ENCODE results near the gene RANBP3. TPM values are rescaled to one million over a fixed set of nuclear protein-coding genes. Genes with fewer than 3 reads are reported as not detected.
A peak's percentile ranks its signal among the peaks of the same experiment; 100 is the strongest.

The RANBP3 gene
- total RNA-seq, 1 donor from 2014 or later, result 98.5 TPM

- POLR2A ChIA-PET, result interaction anchor here (0.9 kb wide), 1 partner anchor 35 kb away, joined by 3 read pairs; no protein-coding TSS in a partner anchor
- TF ChIP-seq, protein P1, sequence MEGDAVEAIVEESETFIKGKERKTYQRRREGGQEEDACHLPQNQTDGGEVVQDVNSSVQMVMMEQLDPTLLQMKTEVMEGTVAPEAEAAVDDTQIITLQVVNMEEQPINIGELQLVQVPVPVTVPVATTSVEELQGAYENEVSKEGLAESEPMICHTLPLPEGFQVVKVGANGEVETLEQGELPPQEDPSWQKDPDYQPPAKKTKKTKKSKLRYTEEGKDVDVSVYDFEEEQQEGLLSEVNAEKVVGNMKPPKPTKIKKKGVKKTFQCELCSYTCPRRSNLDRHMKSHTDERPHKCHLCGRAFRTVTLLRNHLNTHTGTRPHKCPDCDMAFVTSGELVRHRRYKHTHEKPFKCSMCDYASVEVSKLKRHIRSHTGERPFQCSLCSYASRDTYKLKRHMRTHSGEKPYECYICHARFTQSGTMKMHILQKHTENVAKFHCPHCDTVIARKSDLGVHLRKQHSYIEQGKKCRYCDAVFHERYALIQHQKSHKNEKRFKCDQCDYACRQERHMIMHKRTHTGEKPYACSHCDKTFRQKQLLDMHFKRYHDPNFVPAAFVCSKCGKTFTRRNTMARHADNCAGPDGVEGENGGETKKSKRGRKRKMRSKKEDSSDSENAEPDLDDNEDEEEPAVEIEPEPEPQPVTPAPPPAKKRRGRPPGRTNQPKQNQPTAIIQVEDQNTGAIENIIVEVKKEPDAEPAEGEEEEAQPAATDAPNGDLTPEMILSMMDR (IDR thresholded peaks at IDR 0.05), result no peak
- Mint-ChIP-seq H3K36me3 (ENCODE audit: low read depth) (no peaks in the 10 kb centered on the region), H3K27me3 (peaks cover 3% of the 10 kb centered on the region), H3K27ac (no peak overlapping the region), H3K4me3 (no peak overlapping the region), H3K4me1 (no peaks in the 10 kb centered on the region), H3K9me3 (no peaks in the 10 kb centered on the region)
- DNase-seq (no peak), ATAC-seq (ENCODE audit: low read depth) (no peak)
- intact Hi-C loops (cut with micrococcal nuclease), result loop anchor here (1.0 kb wide), 3 partner anchors 35 to 218 kb away; no protein-coding TSS in a partner anchor
- CTCF ChIA-PET, result interaction anchor here (0.6 to 2.5 kb wide), 12 partner anchors 18 to 218 kb away, joined by 3 to 23 read pairs (median 6); partner anchors contain the start of gene NRTN
Measured at GRCh38 chr19:6022570-6023064, 44.7 kb upstream of the RANBP3 start.

DNA sequence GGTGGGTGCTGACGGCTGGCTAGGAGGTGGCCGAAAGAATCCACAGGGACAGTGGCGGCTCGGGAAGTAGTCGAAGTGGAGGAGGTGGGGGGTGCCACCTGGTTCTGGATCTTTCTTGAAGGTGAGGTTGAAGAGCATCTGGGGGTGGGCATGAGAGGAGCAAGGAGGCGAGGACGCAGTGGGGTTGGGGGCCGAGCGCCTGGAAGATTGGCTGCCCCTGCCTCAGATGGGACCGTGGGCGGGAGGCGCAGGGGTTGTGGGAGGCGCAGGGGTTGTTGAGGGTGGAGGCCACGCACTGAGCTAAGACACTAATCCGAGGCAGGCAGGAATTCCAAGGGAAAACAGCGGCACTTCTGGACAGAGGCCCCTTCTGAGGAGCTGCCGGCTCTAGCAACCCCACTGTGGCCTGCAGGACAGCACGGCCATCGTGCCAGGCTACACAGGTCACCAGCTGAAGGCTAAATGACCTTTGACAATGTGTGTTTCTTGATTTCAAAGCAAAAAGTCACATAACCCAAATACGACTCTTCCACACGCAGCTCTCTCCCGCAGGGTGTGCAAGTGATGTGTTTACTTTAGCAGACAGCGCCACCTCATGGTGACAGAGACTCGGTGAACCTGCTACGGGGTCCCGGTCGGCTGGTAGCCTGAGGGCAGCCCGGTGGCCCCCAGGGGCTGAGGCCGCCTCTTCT lies 44.1 kb upstream of the RANBP3 start:
- no peaks in the 10 kb centered on the region for H3K36me3 Mint-ChIP-seq (ENCODE audit: low read depth)
- intact Hi-C loops (cut with micrococcal nuclease), result loop anchor here (1.0 kb wide), 3 partner anchors 35 to 218 kb away; no protein-coding TSS in a partner anchor
- DNase-seq, result peak; percentile 50
- H3K27me3 Mint-ChIP-seq, result peaks cover 3% of the 10 kb centered on the region
- H3K4me3 Mint-ChIP-seq, result no peak overlapping the region
- ChIA-PET CTCF (interaction anchor here (0.6 to 2.5 kb wide), 13 partner anchors 9 to 218 kb away, joined by 3 to 23 read pairs (median 5); partner anchors contain the start of gene NRTN), POLR2A (interaction anchor here (0.8 kb wide), 1 partner anchor 118 kb away, joined by 3 read pairs; no protein-coding TSS in a partner anchor)
- H3K27ac Mint-ChIP-seq, result no peak overlapping the region
- ATAC-seq (ENCODE audit: low read depth), result peak; percentile 97
- no peaks in the 10 kb centered on the region for H3K9me3 Mint-ChIP-seq
- TF ChIP-seq, protein P1 (IDR thresholded peaks at IDR 0.05), result peak; percentile 25
- H3K4me1 Mint-ChIP-seq, result no peaks in the 10 kb centered on the region

DNA sequence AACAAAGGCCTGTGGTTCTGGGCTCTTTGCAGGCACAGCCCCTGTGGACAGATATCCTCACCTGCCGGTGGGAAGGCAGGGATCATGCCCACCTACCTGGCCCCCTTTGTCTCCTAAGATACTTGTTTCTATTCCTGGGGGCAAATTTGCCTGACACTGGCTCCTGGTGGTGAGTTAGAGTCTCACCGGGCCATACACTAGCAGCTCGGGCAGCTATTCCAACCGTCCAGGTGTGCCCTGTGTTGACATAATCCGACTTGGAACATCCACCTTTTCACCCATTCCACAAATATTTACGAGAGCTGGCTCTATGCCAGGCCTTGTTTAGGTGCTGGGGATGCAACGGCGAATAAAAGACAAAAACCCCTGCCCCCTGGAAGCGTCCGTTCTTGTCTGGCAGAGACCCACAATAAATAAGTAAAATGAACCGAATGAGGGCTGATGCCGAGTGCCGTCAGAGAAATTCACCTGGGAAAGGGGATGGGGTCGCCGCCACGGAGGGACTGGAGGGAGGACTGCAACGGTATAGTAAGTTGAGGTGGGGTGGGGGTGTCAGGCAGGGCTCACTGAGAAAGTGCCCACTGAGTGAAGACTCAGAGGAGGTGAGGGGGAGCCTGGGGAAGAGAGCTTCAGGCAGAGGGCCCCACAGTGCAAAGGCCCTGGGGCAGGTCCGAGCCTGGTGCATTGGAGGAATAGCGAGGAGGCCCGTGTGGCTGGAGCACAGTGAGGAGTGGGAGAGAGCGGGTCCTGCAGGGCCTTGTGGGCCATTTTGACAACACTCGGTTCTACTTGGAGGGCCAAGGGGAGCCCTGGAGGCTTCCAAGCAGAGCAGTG lies 43.2 kb upstream of the RANBP3 start:
- ChIA-PET POLR2A (interaction anchor here (0.8 kb wide), 1 partner anchor 117 kb away, joined by 3 read pairs; no protein-coding TSS in a partner anchor), CTCF (interaction anchor here (1.0 to 2.5 kb wide), 5 partner anchors 34 to 217 kb away, joined by 3 to 23 read pairs (median 11); partner anchors contain the start of gene NRTN)
- Mint-ChIP-seq H3K4me1 (no peaks in the 10 kb centered on the region), H3K9me3 (no peaks in the 10 kb centered on the region), H3K36me3 (ENCODE audit: low read depth) (no peaks in the 10 kb centered on the region), H3K27me3 (peaks cover 3% of the 10 kb centered on the region), H3K4me3 (no peak overlapping the region), H3K27ac (no peak overlapping the region)
- no peak for DNase-seq
- intact Hi-C loops (cut with micrococcal nuclease), result no loop called here
- no peak for ATAC-seq (ENCODE audit: low read depth)
- TF ChIP-seq, protein P1 (IDR thresholded peaks at IDR 0.05), result no peak

DNA sequence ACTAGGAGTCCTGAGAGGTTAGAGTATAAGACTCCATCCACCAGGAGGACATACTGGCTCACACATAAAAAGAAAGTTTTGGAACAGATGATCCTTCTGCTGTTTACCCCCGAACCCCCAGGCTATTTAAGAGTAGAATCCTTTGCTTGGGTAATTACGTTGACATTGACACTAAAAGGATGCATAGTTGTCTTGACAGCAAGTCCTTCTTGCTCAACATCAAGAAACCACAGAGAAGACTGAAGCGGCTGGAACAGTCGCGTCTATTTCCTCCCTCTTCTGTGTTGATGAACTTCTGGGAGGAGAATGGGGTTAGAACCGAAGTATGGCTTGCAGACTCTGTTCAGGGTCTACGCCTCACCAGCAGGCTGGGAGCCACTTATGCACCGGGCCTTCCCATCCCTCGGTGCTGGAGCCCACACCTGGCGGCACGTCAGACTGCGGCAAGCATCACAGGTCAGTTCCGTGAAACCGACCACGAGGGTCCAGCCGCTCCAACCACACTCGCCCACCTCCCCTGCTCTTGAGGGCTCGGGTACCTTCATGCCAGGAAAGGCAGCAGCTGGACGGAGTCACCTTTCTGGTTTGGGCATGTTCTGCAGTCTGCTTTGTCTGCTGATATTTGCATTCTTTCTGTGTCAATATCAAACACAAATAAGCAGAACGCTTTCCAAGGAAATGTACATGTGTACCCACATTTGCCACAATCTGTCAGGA lies 42.4 kb upstream of the RANBP3 start:
- POLR2A ChIA-PET, result no interaction called here
- Mint-ChIP-seq H3K4me1 (no peaks in the 10 kb centered on the region), H3K9me3 (no peaks in the 10 kb centered on the region), H3K4me3 (no peak overlapping the region), H3K36me3 (ENCODE audit: low read depth) (no peaks in the 10 kb centered on the region), H3K27ac (no peak overlapping the region), H3K27me3 (peaks cover 3% of the 10 kb centered on the region)
- ATAC-seq (ENCODE audit: low read depth) (no peak), DNase-seq (no peak)
- CTCF ChIA-PET, result interaction anchor here (1.0 to 1.6 kb wide), 2 partner anchors 32 to 33 kb away, joined by 3 to 6 read pairs; no protein-coding TSS in a partner anchor
- intact Hi-C loops (cut with micrococcal nuclease), result no loop called here
- TF ChIP-seq, protein P1 (IDR thresholded peaks at IDR 0.05), result no peak

Measured in activated B cell treated with CpG ODN at 0.5 μM for 24 hours (primary cell).